B cell (primary cell): Measurements from ENCODE around the gene ABTB2. TPM values are rescaled to one million over a fixed set of nuclear protein-coding genes. Genes with fewer than 3 reads are reported as not detected.

Source experiments
- ATAC-seq: fragments of 200-7000 bp; cut with Tn5 transposase; one replicate; pipeline ENCODE4 v1.10.0; 2021; ENCODE audit warnings: low read depth, mild to moderate bottlenecking, moderate number of reproducible peaks, moderate library complexity
- CTCF ChIA-PET: fragments of 350-600 bp; sonication (Branson Sonifier 250); formaldehyde crosslinking; loops from one replicate; lab custom pipeline; 2021; ENCODE audit warnings: antibody characterized with exemption, inconsistent platforms; lab: Charles Lee
- POLR2A ChIA-PET: fragments of 350-600 bp; sonication (Branson Sonifier 250); formaldehyde crosslinking; loops from one replicate; lab custom pipeline; 2021; ENCODE audit warnings: antibody characterized with exemption; lab: Charles Lee
- DNase-seq: peaks from one replicate; pipeline ENCODE4 v3.0.0; 2013
- H2AFZ ChIP-seq: 2 replicates; pipeline ENCODE4 v1.6.1; 2012; ENCODE audit warnings: mild to moderate bottlenecking, low read depth, low read length; ENCODE audit not compliant: insufficient read depth, poor library complexity, severe bottlenecking
- H3K27ac ChIP-seq, 2 donors: 1 replicate in 1 of 2; 2 replicates in 1 of 2; pipeline ENCODE4 v1.5.1; 2012 to 2013; ENCODE audit warnings: low read length in 2 of 2, mild to moderate bottlenecking in 2 of 2, moderate library complexity in 1 of 2
- H3K27me3 ChIP-seq, 4 experiments: fragments of 200-600 bp in 1 of 4; sonication (generic) in 1 of 4; replicated peaks in 1 of 4; 1 replicate in 2 of 4; 2 replicates in 2 of 4; pipeline versions ENCODE4 v1.6.1 to v1.7.0; 2013 to 2016; ENCODE audit warnings: low read length in 3 of 4, mild to moderate bottlenecking in 2 of 4, mixed read lengths in 1 of 4, moderate library complexity in 1 of 4; ENCODE audit not compliant: insufficient read depth in 4 of 4, control insufficient read depth in 3 of 4; ENCODE audit errors: control extremely low read depth in 1 of 4
- H3K36me3 ChIP-seq, 2 experiments: replicated peaks in 1 of 2; 1 replicate in 1 of 2; 2 replicates in 1 of 2; pipeline versions ENCODE4 v1.6.1 to v1.7.1; 2013; ENCODE audit warnings: low read length in 1 of 2; ENCODE audit not compliant: insufficient read depth in 2 of 2, control insufficient read depth in 1 of 2; ENCODE audit errors: control extremely low read depth in 1 of 2, extremely low read depth in 1 of 2
- H3K4me1 ChIP-seq, 2 donors: fragments of 200-600 bp in 1 of 2; sonication (generic) in 1 of 2; 1 replicate in 1 of 2; 2 replicates in 1 of 2; pipeline versions ENCODE4 v1.5.1 to v1.6.1; 2013 to 2017; ENCODE audit warnings: low read length in 2 of 2; ENCODE audit not compliant: control insufficient read depth in 2 of 2, insufficient read depth in 2 of 2
- H3K4me2 ChIP-seq: replicated peaks from 2 replicates; pipeline ENCODE3; 2012; ENCODE audit warnings: mild to moderate bottlenecking, low read depth, low read length; ENCODE audit not compliant: poor library complexity, severe bottlenecking
- H3K4me3 ChIP-seq, 5 experiments: fragments of 200-600 bp in 1 of 5; sonication (generic) in 1 of 5; 1 replicate in 3 of 5; 2 replicates in 2 of 5; pipeline versions ENCODE4 v1.5.1 to v1.7.0; 2011 to 2016; ENCODE audit warnings: low read length in 4 of 5, mild to moderate bottlenecking in 4 of 5, low read depth in 2 of 5, control low read depth in 1 of 5, moderate library complexity in 1 of 5; ENCODE audit not compliant: insufficient read depth in 1 of 5; ENCODE audit errors: control extremely low read depth in 1 of 5, extremely low read depth in 1 of 5
- H3K79me2 ChIP-seq: fragments of 200-600 bp; sonication (generic); one replicate; pipeline ENCODE4 v1.6.0; 2016; ENCODE audit warnings: low read length; ENCODE audit not compliant: control insufficient read depth, insufficient read depth
- H3K9ac ChIP-seq: fragments of 200-600 bp; sonication (generic); 2 replicates; pipeline ENCODE4 v1.6.1; 2017; ENCODE audit warnings: mild to moderate bottlenecking, low read length, moderate library complexity
- H3K9me3 ChIP-seq, 3 donors: one replicate each; pipeline versions ENCODE4 v1.6.1 to v1.7.1; 2013; ENCODE audit warnings: low read length in 2 of 3; ENCODE audit not compliant: control insufficient read depth in 2 of 3, insufficient read depth in 1 of 3; ENCODE audit errors: control extremely low read depth in 1 of 3
- H4K20me1 ChIP-seq: 2 replicates; pipeline ENCODE4 v1.6.0; 2012; ENCODE audit warnings: mild to moderate bottlenecking, low read length; ENCODE audit not compliant: insufficient read depth, control insufficient read depth, poor library complexity, severe bottlenecking
- H3K27ac Mint-ChIP-seq: one replicate; pipeline ENCODE4 v1.8.0; 2021; ENCODE audit warnings: mixed read lengths
- H3K27me3 Mint-ChIP-seq: one replicate; pipeline ENCODE4 v1.8.0; 2021; ENCODE audit warnings: mixed read lengths
- H3K4me1 Mint-ChIP-seq: one replicate; pipeline ENCODE4 v1.8.0; 2021; ENCODE audit warnings: mixed read lengths
- H3K4me3 Mint-ChIP-seq: one replicate; pipeline ENCODE4 v1.8.0; 2021; ENCODE audit warnings: mixed read lengths
- H3K9me3 Mint-ChIP-seq: one replicate; pipeline ENCODE4 v1.8.0; 2022; ENCODE audit warnings: mixed read lengths; ENCODE audit not compliant: insufficient read depth
- CTCF ChIP-seq: fragments of 200-600 bp; IDR thresholded peaks from one replicate; pipeline ENCODE4 v1.8.0; 2022; ENCODE audit warnings: antibody characterized with exemption, mild to moderate bottlenecking
- EZH2 ChIP-seq: IDR thresholded peaks from 2 replicates; pipeline ENCODE4 v1.6.1; 2012; ENCODE audit warnings: borderline replicate concordance, low read depth, mild to moderate bottlenecking, moderate library complexity, low read length; ENCODE audit not compliant: insufficient read depth, poor library complexity, severe bottlenecking
- WGBS: methylation state at CpG from one replicate; pipeline ENCODE4 v1.1.5; 2013; ENCODE audit warnings: missing lambda C conversion rate; ENCODE audit not compliant: insufficient coverage; 5-methylcytosine and 5-hydroxymethylcytosine counted together
- intact Hi-C: fragments of 100-400 bp; cut with micrococcal nuclease; formaldehyde crosslinking; loops from one replicate; pipeline ENCODE4 v1.10.0; 2022
- polyA plus RNA-seq: library from polyadenylated mRNA; depleted of rRNA; stranded (reverse); fragments of >200 nt; gene quantifications from 2 replicates; pipeline ENCODE4 v1.2.3, GENCODE V29; 2012
- total RNA-seq, 2 donors: library from RNA; stranded (reverse); fragments of 120-200 nt in 1 of 2; gene quantifications; 1 replicate in 1 of 2; 2 replicates in 1 of 2; pipeline versions ENCODE4 v1.2.3 to v1.2.4, GENCODE V29; 2013 to 2022

ABTB2 gene
- total and polyA plus RNA-seq, 2 donors (not counting 1 experiment from before 2014, with no cell fraction given): 0.30 to 5.9 TPM

- Histone ChIP-seq H3K4me1 (no peaks in the 10 kb centered on the region), H3K27ac (no peak overlapping the region), H3K36me3 (no peaks in the 10 kb centered on the region), H3K27me3 (no peaks in the 10 kb centered on the region), H3K79me2 (no peaks in the 10 kb centered on the region), H3K9me3 (no peaks in the 10 kb centered on the region), H3K4me3 (no peak overlapping the region), H3K9ac (no peak overlapping the region), H2AFZ (no peak overlapping the region), H4K20me1 (no peaks in the 10 kb centered on the region), H3K4me2 (no peak overlapping the region)
- POLR2A ChIA-PET: no interaction called here
- no peak overlapping the region for H3K27ac Mint-ChIP-seq
- WGBS: 68% methylated on average over 8 of the region's 11 CpGs
- intact Hi-C loops: no loop called here
- no peak overlapping the region for H3K4me3 Mint-ChIP-seq
- H3K4me1 Mint-ChIP-seq: peaks cover 2% of the 10 kb centered on the region
- ATAC-seq (no peak), DNase-seq (no peak)
- H3K27me3 Mint-ChIP-seq: no peaks in the 10 kb centered on the region
- TF ChIP-seq EZH2: no peak
- no peak for TF ChIP-seq CTCF
- no peaks in the 10 kb centered on the region for H3K9me3 Mint-ChIP-seq
- CTCF ChIA-PET: no interaction called here
Measured at GRCh38 chr11:34267013-34267412, 90.8 kb downstream of the ABTB2 start.

GRCh38 chr11:34266090-34266912, 91.5 kb downstream of the ABTB2 start:
- Mint-ChIP-seq H3K4me3 (no peak overlapping the region), H3K27ac (no peak overlapping the region), H3K4me1 (peaks cover 2% of the 10 kb centered on the region), H3K9me3 (no peaks in the 10 kb centered on the region), H3K27me3 (no peaks in the 10 kb centered on the region)
- no peaks in the 10 kb centered on the region for H3K36me3 ChIP-seq
- TF ChIP-seq CTCF (no peak), EZH2 (no peak)
- no peak overlapping the region for H2AFZ ChIP-seq
- H3K4me1 ChIP-seq: no peaks in the 10 kb centered on the region
- POLR2A ChIA-PET: no interaction called here
- H3K4me3 ChIP-seq: no peak overlapping the region
- H3K27ac ChIP-seq: no peak overlapping the region
- ATAC-seq (no peak), DNase-seq (no peak)
- 93% methylated on average over 4 of the region's 11 CpGs for WGBS
- intact Hi-C loops: no loop called here
- CTCF ChIA-PET: no interaction called here
- H4K20me1 ChIP-seq: no peaks in the 10 kb centered on the region
- no peak overlapping the region for H3K9ac ChIP-seq
- no peaks in the 10 kb centered on the region for H3K79me2 ChIP-seq
- H3K27me3 ChIP-seq: no peaks in the 10 kb centered on the region
- no peak overlapping the region for H3K4me2 ChIP-seq
- H3K9me3 ChIP-seq: no peaks in the 10 kb centered on the region
